ENCODE measurements around the gene ATN1. TPM values are rescaled to one million over a fixed set of nuclear protein-coding genes. Genes with fewer than 3 reads are reported as not detected.
A peak's percentile ranks its signal among the peaks of the same experiment; 100 is the strongest.

Gene ATN1
- total and polyA plus RNA-seq, 2 of the 4 experiments (the other 2 are of a cell fraction) = 3.4 to 58.7 TPM

DNA sequence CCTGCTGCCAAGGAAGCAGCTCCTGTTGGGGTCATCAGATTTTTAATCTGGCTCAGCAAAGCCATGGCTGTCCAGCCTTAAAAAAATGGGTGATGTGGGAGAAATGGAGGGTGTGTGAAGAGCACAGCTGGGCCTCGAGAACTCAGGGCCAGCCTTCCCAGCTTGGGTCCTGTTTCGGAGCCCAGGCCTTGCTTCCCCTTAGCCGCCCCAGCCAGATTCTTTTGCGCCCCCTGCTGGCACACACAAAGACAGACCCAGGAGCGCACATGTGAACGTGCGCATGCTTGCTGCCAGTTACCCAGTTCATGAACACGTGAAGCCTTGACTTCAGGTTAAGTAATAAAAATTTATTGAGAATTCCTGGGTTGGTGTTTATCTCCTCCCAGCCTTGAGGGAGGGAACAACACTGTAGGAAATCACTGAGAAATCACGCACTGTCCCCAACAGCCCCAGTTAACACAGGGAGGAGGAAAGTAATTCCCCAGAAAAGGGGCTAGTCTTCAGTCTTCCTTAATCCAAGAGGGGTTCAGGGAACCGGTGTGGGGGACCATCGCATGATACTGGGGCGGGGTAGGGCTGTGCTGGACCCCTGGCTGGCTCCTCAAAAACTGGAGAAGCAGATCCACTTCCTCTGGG, 37.4 kb downstream of the ATN1 start:
- Histone ChIP-seq H3K27ac (ENCODE audit: insufficient read depth, low read length) (peak overlapping the region; percentile 33; the same call in 1 of the 2 replicates), H2AK5ac (ENCODE audit: low read depth, low read length) (0 out of 2 replicates have a peak overlapping the region, but pooled peaks have one; percentile 30), H3K4me2 (ENCODE audit: low read depth, low read length) (no peak overlapping the region), H3K23ac (ENCODE audit: low read depth, low read length) (no peak overlapping the region), H3K14ac (replicated peaks; ENCODE audit: low read depth, low read length) (no peak overlapping the region), H4K8ac (ENCODE audit: low read depth in 2 of 2, low read length in 2 of 2) (peak overlapping the region in 1 of 2 experiments; percentile 23; a peak in 1 of 4 replicates), H4K5ac (ENCODE audit: low read depth, low read length) (no peak overlapping the region), H3K9ac (ENCODE audit: low read depth, low read length) (no peak overlapping the region), H2BK15ac (ENCODE audit: low read depth, low read length) (no peak overlapping the region), H2BK120ac (ENCODE audit: low read depth, low read length) (no peak overlapping the region), H3K4ac (ENCODE audit: low read depth, low read length) (no peak overlapping the region), H2AFZ (replicated peaks; ENCODE audit: low read length, poor library complexity) (peak overlapping the region; percentile 59), H3K4me3 (ENCODE audit: insufficient read depth, low read depth, low read length) (no peak overlapping the region), H4K20me1 (ENCODE audit: insufficient read depth, low read length) (no peaks in the 10 kb centered on the region), H3K79me1 (ENCODE audit: low read depth in 1 of 2, low read length in 2 of 2) (peaks cover 13 to 32% of the 10 kb centered on the region in 2 experiments), H3K9me1 (ENCODE audit: insufficient read depth, low read length) (no peaks in the 10 kb centered on the region), H2AK9ac (replicated peaks; ENCODE audit: low read depth, low read length, poor library complexity) (peak overlapping the region; percentile 77), H2BK20ac (ENCODE audit: low read depth, low read length) (no peak overlapping the region), H2BK5ac (ENCODE audit: low read depth, low read length, poor library complexity, severe bottlenecking) (no peak overlapping the region), H4K91ac (ENCODE audit: insufficient read depth, low read depth, low read length) (no peak overlapping the region), H3K36me3 (ENCODE audit: control insufficient read depth, insufficient read depth, low read length) (peaks cover 38% of the 10 kb centered on the region), H3K56ac (ENCODE audit: extremely low read depth, insufficient read depth, low read length) (no peak overlapping the region), H3K18ac (ENCODE audit: low read depth, low read length) (no peak overlapping the region), H3K4me1 (ENCODE audit: control insufficient read depth, insufficient read depth, low read length) (peaks cover 9% of the 10 kb centered on the region), H3K9me3 (ENCODE audit: control insufficient read depth, insufficient read depth, low read length) (no peaks in the 10 kb centered on the region), H3K27me3 (ENCODE audit: control insufficient read depth, insufficient read depth, low read length) (no peaks in the 10 kb centered on the region)
- dilution Hi-C loops (cut with HindIII; ENCODE audit: low sequenced_read_pairs, unreplicated experiment) = no loop called here
- intact Hi-C loops (cut with micrococcal nuclease) = loop anchor here (1.0 kb wide), 4 partner anchors 21 to 148 kb away; partner anchors contain the start of gene C12orf57
- ATAC-seq (ENCODE audit: low read depth) (peak; percentile 75), DNase-seq (peak; percentile 82)
- POLR2A ChIA-PET (ENCODE audit: unreplicated experiment) = no interaction called here
- WGBS, 2 experiments (ENCODE audit: extremely low coverage in 2 of 2, insufficient read length in 1 of 2) = no CpG with 5 or more reads among the region's 12 CpGs
- in situ Hi-C loops (cut with MboI; ENCODE audit: low sequenced_read_pairs) = no loop called here
- no TSS peak for BruUV-seq (replicated peaks)
- CTCF ChIA-PET = interaction anchor here (0.7 to 1.2 kb wide), 2 partner anchors 39 to 40 kb away, joined by 3 read pairs; no protein-coding TSS in a partner anchor
- TF ChIP-seq FOS (IDR thresholded peaks at IDR 0.05; ENCODE audit: low read depth, low read length) (no peak), MAFK (IDR thresholded peaks at IDR 0.05; ENCODE audit: low read depth, low read length) (no peak), CEBPB (IDR thresholded peaks at IDR 0.05; ENCODE audit: low read depth, low read length) (no peak), RCOR1 (IDR thresholded peaks at IDR 0.05; ENCODE audit: insufficient replicate concordance, low read length) (no peak), BHLHE40 (IDR thresholded peaks at IDR 0.05; ENCODE audit: low read depth, low read length) (peak; percentile 74), POLR2A (IDR thresholded peaks at IDR 0.05; ENCODE audit: low read depth, low read length) (no peak), MAZ (IDR thresholded peaks at IDR 0.05; ENCODE audit: borderline replicate concordance, low read depth, low read length) (peak; percentile 27; the same call in 1 of the 2 replicates), RAD21 (IDR thresholded peaks at IDR 0.05; ENCODE audit: low read length) (peak; percentile 66), SMC3 (IDR thresholded peaks at IDR 0.05; ENCODE audit: low read depth, low read length) (peak; percentile 88), MXI1 (IDR thresholded peaks at IDR 0.05; ENCODE audit: borderline replicate concordance, low read depth, low read length) (peak; percentile 97), RFX5 (IDR thresholded peaks at IDR 0.05; ENCODE audit: low read depth, low read length) (no peak), NFE2L2 (IDR thresholded peaks at IDR 0.05; ENCODE audit: low read depth, low read length) (no peak)
- TF ChIP-seq, protein P1, sequence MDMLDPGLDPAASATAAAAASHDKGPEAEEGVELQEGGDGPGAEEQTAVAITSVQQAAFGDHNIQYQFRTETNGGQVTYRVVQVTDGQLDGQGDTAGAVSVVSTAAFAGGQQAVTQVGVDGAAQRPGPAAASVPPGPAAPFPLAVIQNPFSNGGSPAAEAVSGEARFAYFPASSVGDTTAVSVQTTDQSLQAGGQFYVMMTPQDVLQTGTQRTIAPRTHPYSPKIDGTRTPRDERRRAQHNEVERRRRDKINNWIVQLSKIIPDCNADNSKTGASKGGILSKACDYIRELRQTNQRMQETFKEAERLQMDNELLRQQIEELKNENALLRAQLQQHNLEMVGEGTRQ (IDR thresholded peaks at IDR 0.05; ENCODE audit: low read depth, low read length) = peak; percentile 72
- TF ChIP-seq, protein P2, sequence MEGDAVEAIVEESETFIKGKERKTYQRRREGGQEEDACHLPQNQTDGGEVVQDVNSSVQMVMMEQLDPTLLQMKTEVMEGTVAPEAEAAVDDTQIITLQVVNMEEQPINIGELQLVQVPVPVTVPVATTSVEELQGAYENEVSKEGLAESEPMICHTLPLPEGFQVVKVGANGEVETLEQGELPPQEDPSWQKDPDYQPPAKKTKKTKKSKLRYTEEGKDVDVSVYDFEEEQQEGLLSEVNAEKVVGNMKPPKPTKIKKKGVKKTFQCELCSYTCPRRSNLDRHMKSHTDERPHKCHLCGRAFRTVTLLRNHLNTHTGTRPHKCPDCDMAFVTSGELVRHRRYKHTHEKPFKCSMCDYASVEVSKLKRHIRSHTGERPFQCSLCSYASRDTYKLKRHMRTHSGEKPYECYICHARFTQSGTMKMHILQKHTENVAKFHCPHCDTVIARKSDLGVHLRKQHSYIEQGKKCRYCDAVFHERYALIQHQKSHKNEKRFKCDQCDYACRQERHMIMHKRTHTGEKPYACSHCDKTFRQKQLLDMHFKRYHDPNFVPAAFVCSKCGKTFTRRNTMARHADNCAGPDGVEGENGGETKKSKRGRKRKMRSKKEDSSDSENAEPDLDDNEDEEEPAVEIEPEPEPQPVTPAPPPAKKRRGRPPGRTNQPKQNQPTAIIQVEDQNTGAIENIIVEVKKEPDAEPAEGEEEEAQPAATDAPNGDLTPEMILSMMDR (conservative IDR thresholded peaks at IDR 0.05; ENCODE audit: low read depth, low read length) = peak; percentile 91
- TF ChIP-seq, protein P3, sequence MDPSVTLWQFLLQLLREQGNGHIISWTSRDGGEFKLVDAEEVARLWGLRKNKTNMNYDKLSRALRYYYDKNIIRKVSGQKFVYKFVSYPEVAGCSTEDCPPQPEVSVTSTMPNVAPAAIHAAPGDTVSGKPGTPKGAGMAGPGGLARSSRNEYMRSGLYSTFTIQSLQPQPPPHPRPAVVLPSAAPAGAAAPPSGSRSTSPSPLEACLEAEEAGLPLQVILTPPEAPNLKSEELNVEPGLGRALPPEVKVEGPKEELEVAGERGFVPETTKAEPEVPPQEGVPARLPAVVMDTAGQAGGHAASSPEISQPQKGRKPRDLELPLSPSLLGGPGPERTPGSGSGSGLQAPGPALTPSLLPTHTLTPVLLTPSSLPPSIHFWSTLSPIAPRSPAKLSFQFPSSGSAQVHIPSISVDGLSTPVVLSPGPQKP (IDR thresholded peaks at IDR 0.05; ENCODE audit: borderline replicate concordance, low read depth, low read length) = no peak

All from IMR-90 (cell line).